GM18870 (cell line): ENCODE results near the gene MGP.
A peak's percentile ranks its signal among the peaks of the same experiment; 100 is the strongest.

Experiments
- ATAC-seq: cut with Tn5 transposase; IDR thresholded peaks from one replicate; pipeline ENCODE4 v1.9.1; 2021; ENCODE audit warnings: moderate library complexity; ENCODE audit not compliant: unreplicated experiment

MGP gene

DNA sequence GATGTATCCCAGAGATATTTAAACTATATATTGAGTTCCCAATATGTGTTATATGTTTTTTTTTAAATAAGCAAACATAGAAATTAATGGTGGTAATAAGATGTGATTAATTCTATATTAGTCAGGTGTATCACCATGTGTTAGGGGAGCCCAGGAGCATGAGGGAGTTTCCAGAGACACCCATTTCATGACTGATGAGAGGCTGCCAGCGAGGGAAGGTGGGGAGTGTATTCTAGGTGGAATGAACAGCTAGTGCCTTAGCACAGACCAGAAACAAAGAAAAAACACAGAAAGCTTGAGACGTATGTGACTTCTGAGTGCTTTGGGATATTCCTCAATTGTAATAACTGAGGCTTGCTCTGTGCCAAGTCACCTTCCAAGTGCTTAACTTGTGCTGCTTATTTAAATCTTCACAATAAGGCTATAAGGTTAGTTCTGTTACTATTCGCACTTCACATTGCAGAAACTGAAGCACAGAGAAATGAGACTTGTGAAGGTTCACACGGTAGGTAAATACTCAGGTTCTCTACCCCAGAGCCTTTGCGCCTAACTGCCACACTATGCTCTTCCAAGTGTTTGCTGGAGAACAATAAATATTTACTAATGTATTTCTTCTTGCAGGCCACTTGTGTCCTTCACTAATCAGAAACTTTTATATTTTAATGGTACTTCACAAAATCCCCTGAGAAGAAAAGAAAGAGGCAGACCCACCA is 17.9 kb upstream of the MGP start:
- ATAC-seq, result no peak

DNA sequence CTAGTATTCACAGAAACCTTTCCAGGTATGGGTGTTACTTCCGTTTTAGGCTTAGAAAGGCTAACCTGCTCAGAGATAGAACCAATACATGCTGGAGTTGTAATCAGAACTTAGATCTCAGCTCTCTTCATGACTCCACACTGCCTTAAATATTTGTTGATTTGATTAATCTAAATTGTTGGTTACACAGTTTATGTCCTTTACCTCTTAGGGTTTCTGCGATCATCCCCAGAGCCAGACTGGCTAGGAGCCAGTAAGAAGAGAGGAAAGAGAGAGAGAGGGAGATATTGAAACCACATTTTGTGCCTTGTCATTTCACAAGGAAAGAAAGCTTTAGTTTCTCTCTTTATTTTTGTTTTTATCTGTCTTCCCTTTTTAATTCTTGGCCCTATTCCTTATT is 16.8 kb upstream of the MGP start:
- no peak for ATAC-seq

DNA sequence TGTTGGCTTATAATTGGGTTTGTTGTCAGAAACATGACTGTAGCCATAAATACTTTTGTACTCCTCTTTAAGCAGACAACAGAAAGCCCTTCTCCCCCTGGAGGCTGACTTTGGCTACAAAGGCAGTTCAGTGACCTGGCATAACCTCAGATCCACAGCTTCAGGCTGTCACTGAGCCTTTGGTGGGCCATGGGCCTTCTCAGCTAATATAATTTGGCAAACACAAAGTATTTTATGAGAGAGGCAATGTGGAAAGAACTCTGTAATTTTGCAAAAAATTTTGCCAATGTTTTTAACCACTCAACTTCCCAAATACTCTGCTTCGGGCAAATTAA is 15.5 kb upstream of the MGP start:
- ATAC-seq, result no peak

GRCh38 chr12:14900521-14901227 is 15.0 kb upstream of the MGP start:
- ATAC-seq, result no peak

DNA sequence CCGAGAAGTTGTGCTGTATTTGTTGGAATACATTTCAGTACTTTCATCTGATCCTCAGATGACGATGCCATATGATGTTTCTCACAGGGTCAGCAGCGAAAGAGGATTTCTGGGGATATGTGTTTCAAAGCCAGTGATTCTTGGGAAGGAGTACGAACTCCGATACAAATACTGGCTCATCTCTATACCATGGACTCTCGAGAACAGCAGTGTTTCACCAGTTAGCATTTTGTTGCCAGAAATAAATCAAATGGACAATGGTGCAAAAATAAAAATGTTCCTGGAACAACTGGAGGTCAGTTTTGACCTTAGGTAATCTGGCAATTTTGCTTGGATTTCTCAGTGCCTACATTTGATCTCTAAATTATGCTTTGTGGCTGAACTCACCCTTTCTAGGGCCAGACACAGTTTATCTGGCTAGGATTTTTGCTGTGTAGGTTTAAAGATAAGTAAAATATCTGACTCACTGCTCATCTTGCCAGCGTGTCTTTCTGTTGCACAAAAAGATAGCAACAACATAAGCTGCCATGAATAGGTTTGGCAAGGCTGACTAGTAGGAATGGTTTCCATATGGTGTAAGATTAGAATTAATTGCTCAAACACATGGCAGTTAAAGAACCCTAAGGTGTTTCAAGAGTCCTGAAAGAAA is 11.0 kb upstream of the MGP start:
- ATAC-seq, result no peak

- ATAC-seq, result no peak
Observed at GRCh38 chr12:14893506-14894250, 8.0 kb upstream of the MGP start.

DNA sequence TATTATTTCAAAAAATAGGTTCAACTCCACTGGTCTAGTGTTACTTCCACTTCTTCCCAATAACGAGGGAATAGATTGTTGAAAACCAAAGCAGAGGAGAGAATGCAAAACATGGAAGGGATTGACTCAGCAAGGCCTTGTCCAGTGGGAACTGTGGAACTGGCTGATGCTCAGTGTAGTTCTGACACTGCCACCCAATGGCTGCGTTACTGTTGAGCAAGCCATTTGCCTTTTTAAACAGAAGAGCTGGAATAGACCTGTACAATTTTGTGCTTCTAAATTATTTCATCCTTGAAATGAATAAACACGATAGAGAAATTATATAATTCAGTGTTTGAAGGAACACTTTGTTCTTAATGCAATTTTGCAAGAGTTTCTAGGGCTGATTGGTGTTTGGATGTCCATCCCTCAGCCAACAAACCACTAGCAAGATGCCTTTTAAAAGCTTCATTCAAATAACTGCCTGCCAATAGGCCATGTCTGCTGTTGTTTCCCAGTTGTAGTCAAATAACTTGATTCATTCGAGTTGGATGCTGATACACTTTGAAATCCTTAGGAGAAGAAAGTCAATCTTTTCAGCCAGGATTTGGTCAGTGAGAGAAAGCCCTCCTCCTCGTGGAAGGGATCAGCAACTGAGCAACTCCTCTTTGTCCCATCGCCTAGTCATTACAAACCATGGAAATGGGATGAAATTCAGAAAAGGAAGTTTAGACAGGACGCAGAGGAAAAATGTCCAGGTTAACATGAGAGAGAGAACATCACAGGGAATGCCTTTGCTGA is 7.3 kb upstream of the MGP start:
- ATAC-seq, result no peak

DNA sequence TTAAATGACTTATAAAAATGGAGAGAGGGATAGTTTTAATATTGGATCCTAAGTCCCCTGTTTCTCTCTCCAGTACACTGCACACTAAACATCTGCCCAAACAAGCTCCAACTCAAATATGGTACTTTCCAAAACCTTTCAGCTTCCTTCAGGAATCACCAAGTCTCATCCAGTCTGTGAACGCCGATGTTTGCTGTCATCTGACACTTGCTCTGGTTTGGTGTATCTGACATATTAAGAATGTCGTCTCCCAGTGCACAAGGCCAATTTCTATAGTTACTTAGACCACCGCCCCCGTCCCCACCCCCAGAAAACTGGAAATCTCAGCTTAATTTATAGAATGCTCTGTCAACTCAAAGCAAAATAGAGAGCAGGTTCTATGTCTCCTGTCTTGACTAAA is 5.0 kb upstream of the MGP start:
- ATAC-seq, result no peak

GRCh38 chr12:14886271-14886670 is 617 bp upstream of the MGP start:
- no peak for ATAC-seq

GRCh38 chr12:14884458-14884878 is 1.2 kb downstream of the MGP start:
- ATAC-seq, result peak; percentile 96

GRCh38 chr12:14883686-14884085 is 2.0 kb downstream of the MGP start:
- ATAC-seq, result no peak

GRCh38 chr12:14880890-14881453 is 4.7 kb downstream of the MGP start:
- no peak for ATAC-seq

DNA sequence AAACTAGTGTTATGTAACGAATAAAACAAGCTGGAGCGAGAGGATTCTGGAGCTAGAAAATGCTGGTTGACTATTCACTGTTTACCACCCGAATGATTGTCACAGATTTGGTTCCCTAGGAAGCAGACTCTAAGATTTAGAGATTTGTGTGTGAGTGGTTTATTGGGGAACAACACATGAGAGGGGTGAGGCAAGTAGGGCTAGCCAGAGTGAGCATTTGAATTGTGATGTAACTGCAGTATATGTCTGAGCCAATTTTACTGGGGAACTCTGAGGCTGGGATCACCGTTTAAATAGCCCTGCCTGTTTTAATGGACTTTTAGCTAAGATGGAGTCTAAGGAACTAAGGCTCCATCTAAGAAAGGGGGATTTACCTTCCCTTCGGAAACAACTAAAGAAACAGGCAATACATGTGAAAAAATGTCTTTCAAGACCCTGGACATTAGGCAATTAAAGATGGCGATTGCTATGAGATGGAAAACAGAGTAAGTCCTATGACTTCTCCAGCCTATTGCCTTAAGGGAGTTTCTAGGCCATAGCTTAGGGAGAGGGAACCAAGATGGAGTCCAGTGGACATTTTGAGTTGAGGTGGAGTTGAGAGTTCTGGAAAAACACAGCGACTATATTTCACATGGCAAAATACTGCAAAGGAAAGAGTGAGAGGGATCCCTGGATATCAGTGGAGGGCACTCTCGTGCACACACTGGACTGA is 6.3 kb downstream of the MGP start:
- ATAC-seq, result no peak

DNA sequence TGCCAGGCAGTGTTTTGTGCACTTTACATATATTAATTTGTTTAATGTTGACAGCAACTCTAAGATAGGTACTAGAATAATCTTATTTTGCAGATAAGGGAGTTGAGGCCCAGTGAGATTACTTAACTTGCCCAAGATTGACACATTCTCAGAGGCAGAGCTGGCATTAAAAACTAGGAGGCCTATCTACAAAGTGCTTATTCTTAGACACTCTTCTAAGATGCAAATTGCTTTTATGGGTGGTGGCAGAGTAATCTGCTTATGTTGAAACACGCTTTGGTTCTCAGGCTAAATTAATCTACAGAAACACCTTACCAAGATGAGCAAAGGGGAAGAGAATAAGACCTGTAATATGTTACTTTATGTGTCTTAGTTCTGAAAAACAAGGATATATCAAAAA is 7.2 kb downstream of the MGP start:
- no peak for ATAC-seq

DNA sequence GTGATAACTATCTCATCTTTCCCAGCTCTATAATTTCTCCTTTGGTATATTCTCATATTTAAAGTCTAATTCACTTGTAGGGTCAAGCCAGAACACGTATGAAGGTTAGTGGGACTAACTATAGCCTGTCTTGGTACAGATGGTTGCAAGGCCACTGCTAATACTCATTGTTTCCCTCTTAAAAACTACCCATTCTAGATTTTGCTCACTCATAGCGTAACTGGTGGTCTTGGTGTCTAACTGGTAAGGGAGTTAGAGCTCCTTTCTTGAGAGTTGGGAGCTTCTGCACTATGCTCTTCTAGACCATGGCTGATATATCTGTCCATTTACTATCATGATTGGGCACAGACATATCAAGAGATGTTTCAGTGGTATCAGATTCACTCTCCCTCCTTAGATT is 8.8 kb downstream of the MGP start:
- no peak for ATAC-seq

DNA sequence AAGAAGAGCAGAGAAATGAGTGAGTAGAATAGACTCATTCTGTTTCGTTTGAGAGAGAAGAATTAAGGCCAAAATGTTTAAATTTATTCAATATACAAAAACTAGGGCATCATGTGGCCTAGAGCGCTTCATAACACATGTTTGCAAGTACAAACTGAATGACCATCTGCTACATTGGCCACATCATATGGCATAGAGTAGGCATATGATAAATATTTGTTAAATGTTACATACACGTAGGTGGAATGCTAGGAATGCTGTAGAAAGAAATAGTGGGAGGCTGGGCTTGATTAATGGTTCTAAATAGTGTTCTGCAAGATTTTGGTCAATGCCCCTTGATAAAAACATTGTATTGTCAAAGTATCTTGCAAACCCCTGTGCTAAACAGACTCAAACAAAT is 10.8 kb downstream of the MGP start:
- no peak for ATAC-seq

- no peak for ATAC-seq
Observed at GRCh38 chr12:14873440-14874185, 12.0 kb downstream of the MGP start.

DNA sequence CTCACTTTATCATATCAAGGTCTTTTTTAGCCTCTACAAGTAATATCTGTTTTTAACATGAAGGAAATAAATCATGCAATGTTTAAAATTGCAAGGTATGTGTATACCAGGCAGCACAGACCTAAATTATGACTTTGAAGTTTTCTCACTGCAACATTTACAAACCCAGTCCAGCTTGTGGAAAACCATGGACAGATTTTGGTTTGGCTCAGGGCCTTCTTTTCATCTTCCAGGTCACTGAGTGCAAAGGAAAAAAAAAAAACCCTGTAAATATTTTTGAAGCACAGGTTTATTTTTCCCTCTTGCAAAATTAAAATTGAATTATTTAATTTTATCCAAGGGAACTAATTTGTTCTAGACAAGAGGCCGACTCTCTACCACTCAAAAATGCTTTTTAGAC is 13.8 kb downstream of the MGP start:
- ATAC-seq, result no peak

DNA sequence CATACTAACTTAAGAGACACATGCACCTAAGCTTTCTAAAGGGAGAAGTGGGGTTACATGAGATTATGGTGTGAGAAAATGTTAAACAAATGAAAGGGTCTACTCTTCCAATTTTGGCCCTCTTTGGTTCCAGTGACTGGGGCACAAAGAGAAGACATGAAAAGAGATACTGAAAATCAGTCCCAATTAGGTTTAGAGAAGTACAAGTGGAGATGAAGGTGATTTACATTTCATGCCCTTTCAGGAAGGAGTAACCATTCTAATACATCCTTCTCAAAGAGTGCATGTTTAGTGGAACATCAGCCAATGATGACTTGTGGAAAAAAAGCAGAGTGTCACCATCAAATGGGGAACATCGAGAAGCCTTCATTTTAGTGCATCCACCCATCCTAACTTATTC is 14.4 kb downstream of the MGP start:
- ATAC-seq, result no peak
